K562 (cell line): ENCODE measurements around the gene KCNJ4. TPM values are rescaled to one million over a fixed set of nuclear protein-coding genes. Genes with fewer than 3 reads are reported as not detected.

Experiments used
- ADNP ChIP-seq: fragments of 200-800 bp; sonication (Bioruptor generic); IDR thresholded peaks from 2 replicates; pipeline ENCODE4 v1.6.1; 2016; ENCODE audit warnings: missing genetic modification characterization, missing compliant biosample characterization
- BRCA1 ChIP-seq, 2 experiments: fragments of 450-650 bp in 1 of 2; sonication (generic) in 1 of 2; formaldehyde crosslinking in 1 of 2; IDR thresholded peaks; 2 replicates each; pipeline versions ENCODE4 v1.5.0 to v1.6.1; 2017 to 2020; ENCODE audit warnings: mild to moderate bottlenecking in 1 of 2, missing genetic modification reagents in 1 of 2
- CBFB ChIP-seq: sonication (generic); formaldehyde crosslinking; IDR thresholded peaks from 2 replicates; pipeline ENCODE4 v1.4.0; 2020; ENCODE audit warnings: mild to moderate bottlenecking, missing genetic modification reagents
- ESRRA ChIP-seq: fragments of 450-650 bp; IDR thresholded peaks from 2 replicates; pipeline ENCODE4 v1.6.1; 2014; ENCODE audit warnings: low read depth, mild to moderate bottlenecking, moderate library complexity, borderline replicate concordance
- GATAD2B ChIP-seq: fragments of 450-650 bp; IDR thresholded peaks from 2 replicates; pipeline ENCODE4 v1.6.1; 2017; ENCODE audit warnings: mild to moderate bottlenecking, borderline replicate concordance
- HNRNPL ChIP-seq: fragments of 200-400 bp; formaldehyde crosslinking; IDR thresholded peaks from 2 replicates; pipeline ENCODE4 v1.6.1; 2017; ENCODE audit warnings: low read depth, mild to moderate bottlenecking, low read length
- KLF16 ChIP-seq: IDR thresholded peaks from 2 replicates; pipeline ENCODE4 v1.6.1; 2016; ENCODE audit warnings: antibody characterized with exemption
- LARP7 ChIP-seq: fragments of 450-650 bp; IDR thresholded peaks from 2 replicates; pipeline ENCODE4 v1.6.1; 2016
- MTA1 ChIP-seq: fragments of 450-650 bp; IDR thresholded peaks from 2 replicates; pipeline ENCODE4 v1.6.1; 2017; ENCODE audit warnings: borderline replicate concordance
- NBN ChIP-seq: fragments of 450-650 bp; IDR thresholded peaks from 2 replicates; pipeline ENCODE4 v1.6.1; 2016; ENCODE audit warnings: low read depth, mild to moderate bottlenecking
- NR2C1 ChIP-seq, 2 experiments: fragments of 450-650 bp; IDR thresholded peaks; 2 replicates each; pipeline ENCODE4 v1.6.1; 2017; ENCODE audit warnings: mild to moderate bottlenecking in 2 of 2, antibody characterized with exemption in 1 of 2, inconsistent platforms in 1 of 2, missing compliant biosample characterization in 1 of 2, missing genetic modification characterization in 1 of 2
- SMC3 ChIP-seq: conservative IDR thresholded peaks from 2 replicates; pipeline ENCODE4 v1.6.1; 2011; ENCODE audit warnings: low read depth, low read length, improper control_type of control experiment; ENCODE audit not compliant: insufficient read depth
- SRSF9 ChIP-seq: fragments of 200-400 bp; formaldehyde crosslinking; IDR thresholded peaks from 2 replicates; pipeline ENCODE4 v1.6.1; 2017; ENCODE audit warnings: low read depth, low read length, borderline replicate concordance
- ZBTB7A ChIP-seq: IDR thresholded peaks from 2 replicates; pipeline ENCODE4 v1.6.1; 2011; ENCODE audit warnings: low read depth, mild to moderate bottlenecking, low read length, moderate library complexity, borderline replicate concordance; ENCODE audit not compliant: control insufficient read depth
- ZNF311 ChIP-seq: fragments of 250-450 bp; sonication (Bioruptor Pico); IDR thresholded peaks from 2 replicates; pipeline ENCODE4 v1.4.0; 2020; ENCODE audit warnings: mild to moderate bottlenecking, moderate library complexity
- ZNF644 ChIP-seq: fragments of 200-800 bp; sonication (Bioruptor generic); IDR thresholded peaks from 2 replicates; pipeline ENCODE4 v1.6.1; 2016; ENCODE audit warnings: low read depth, missing genetic modification characterization, missing compliant biosample characterization
- ZNF707 ChIP-seq: fragments of 250-450 bp; sonication (Bioruptor Pico); conservative IDR thresholded peaks from 2 replicates; pipeline ENCODE4 v1.8.0; 2022; ENCODE audit warnings: inconsistent platforms, mild to moderate bottlenecking, moderate library complexity
- ZNF778 ChIP-seq: fragments of 450-650 bp; formaldehyde crosslinking; IDR thresholded peaks from 2 replicates; pipeline ENCODE4 v1.4.0; 2020; ENCODE audit warnings: mild to moderate bottlenecking, moderate library complexity
- polyA plus RNA-seq, 8 experiments: library from polyadenylated mRNA; depleted of rRNA in 4 of 8; stranded (reverse) in 5 of 8; unstranded in 3 of 8; fragments of >200 nt; fragmentation: Nextera tagmentation in 2 of 8; fragmentation: Illumina TruSeq in 1 of 8; extraction: Ambion mirVana in 2 of 8; extraction: Trizol in 1 of 8; gene quantifications; 2 replicates each; pipeline versions ENCODE4 v1.2.1 to v1.2.3, GENCODE V29; 2011 to 2014; ENCODE audit warnings: inconsistent platforms in 1 of 8, missing spikeins in 1 of 8
- total RNA-seq, 7 experiments: library from RNA; depleted of rRNA in 6 of 7; stranded (reverse); fragments of >200 nt in 6 of 7; fragmentation: Illumina TruSeq in 2 of 7; extraction: Trizol in 2 of 7; gene quantifications; 2 replicates each; pipeline versions ENCODE4 v1.2.1 to v1.2.3, GENCODE V29; 2011 to 2021; ENCODE audit warnings: low replicate concordance in 1 of 7
- TF ChIP-seq, protein P1 (sequence below): sonication (generic); formaldehyde crosslinking; IDR thresholded peaks from 2 replicates; pipeline ENCODE4 v1.9.0; 2022; ENCODE audit warnings: mild to moderate bottlenecking, missing genetic modification reagents
- TF ChIP-seq, protein P2 (sequence below): sonication (generic); formaldehyde crosslinking; IDR thresholded peaks from 2 replicates; pipeline ENCODE4 v1.9.0; 2022; ENCODE audit warnings: mild to moderate bottlenecking, missing genetic modification reagents
- TF ChIP-seq, protein P3 (sequence below), 3 experiments: fragments of 200-800 bp in 1 of 3; fragments of 250-450 bp in 1 of 3; fragments of 450-650 bp in 1 of 3; sonication (Bioruptor Pico) in 1 of 3; sonication (Bioruptor generic) in 1 of 3; formaldehyde crosslinking in 1 of 3; IDR thresholded peaks; 2 replicates each; pipeline versions ENCODE4 v1.6.1 to v1.8.0; 2016 to 2022; ENCODE audit warnings: mild to moderate bottlenecking in 2 of 3, missing genetic modification characterization in 2 of 3, missing compliant biosample characterization in 1 of 3, moderate library complexity in 1 of 3
- TF ChIP-seq, protein P4 (sequence below): IDR thresholded peaks from 2 replicates; pipeline ENCODE4 v1.6.1; 2011; ENCODE audit warnings: borderline replicate concordance, low read depth, mild to moderate bottlenecking, moderate library complexity, low read length; ENCODE audit not compliant: insufficient read depth, poor library complexity, severe bottlenecking

KCNJ4 gene
- total and polyA plus RNA-seq, 9 of the 15 experiments (the other 6 are each of a cell fraction or from before 2014, with no cell fraction given) = 0.07 to 0.55 (median 0.09) TPM; not detected in 4

DNA sequence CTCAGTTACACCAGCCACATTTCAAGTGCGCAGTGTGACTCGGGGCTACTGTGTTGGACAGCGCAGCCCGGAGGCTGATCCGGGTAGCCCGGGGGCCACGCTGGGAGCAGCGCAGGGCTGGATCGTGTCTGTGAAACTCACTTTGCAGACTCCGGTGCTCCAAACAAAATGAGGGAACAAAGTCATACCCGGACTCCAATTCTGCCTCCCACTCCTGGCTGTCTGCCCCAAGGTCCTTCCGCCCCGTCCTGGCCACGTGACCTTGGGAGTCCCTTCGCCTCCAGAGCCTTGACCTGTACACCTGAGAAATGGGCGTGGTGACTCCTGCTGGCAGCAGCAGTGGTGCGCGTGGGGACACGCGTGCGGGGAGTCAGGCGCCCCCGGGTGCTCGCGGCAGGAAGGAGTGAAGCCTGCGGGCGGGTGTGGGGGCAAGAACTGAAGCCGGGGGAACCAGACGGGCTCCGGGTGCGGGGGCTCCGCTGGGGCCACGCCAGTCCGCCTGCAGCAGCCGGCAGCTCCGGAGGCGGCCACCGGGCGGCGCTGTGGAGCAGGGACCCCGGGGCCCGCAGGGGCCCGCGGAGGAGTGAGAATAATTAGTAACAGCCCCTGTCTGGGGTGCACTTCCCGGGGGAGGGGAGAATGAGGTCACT lies 42.4 kb downstream of the KCNJ4 start (continued):
- TF ChIP-seq NBN (no peak), SRSF9 (no peak), MTA1 (no peak), ESRRA (peak; percentile 95), CBFB (no peak), ZBTB7A (peak; percentile 96), ZNF644 (tag) (no peak), KLF16 (no peak), NR2C1 (IDR thresholded peaks at IDR 0.05) (no peak), NR2C1 (tag; IDR thresholded peaks at IDR 0.05) (no peak), HNRNPL (no peak), BRCA1 (IDR thresholded peaks at IDR 0.05) (no peak), BRCA1 (CRISPR knock-in tag; IDR thresholded peaks at IDR 0.05) (no peak), LARP7 (no peak), GATAD2B (no peak), ADNP (peak; percentile 70; the same call in 1 of the 2 replicates), ZNF707 (CRISPR knock-in tag) (no peak), ZNF311 (CRISPR knock-in tag) (no peak), SMC3 (peak; percentile 55), ZNF778 (CRISPR knock-in tag) (no peak)
- TF ChIP-seq, protein P1, sequence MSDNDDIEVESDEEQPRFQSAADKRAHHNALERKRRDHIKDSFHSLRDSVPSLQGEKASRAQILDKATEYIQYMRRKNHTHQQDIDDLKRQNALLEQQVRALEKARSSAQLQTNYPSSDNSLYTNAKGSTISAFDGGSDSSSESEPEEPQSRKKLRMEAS (CRISPR knock-in tag) = peak; percentile 56; the same call in 1 of the 2 replicates
- TF ChIP-seq, protein P2, sequence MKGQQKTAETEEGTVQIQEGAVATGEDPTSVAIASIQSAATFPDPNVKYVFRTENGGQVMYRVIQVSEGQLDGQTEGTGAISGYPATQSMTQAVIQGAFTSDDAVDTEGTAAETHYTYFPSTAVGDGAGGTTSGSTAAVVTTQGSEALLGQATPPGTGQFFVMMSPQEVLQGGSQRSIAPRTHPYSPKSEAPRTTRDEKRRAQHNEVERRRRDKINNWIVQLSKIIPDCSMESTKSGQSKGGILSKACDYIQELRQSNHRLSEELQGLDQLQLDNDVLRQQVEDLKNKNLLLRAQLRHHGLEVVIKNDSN (CRISPR knock-in tag) = peak; percentile 81
- TF ChIP-seq, protein P3, sequence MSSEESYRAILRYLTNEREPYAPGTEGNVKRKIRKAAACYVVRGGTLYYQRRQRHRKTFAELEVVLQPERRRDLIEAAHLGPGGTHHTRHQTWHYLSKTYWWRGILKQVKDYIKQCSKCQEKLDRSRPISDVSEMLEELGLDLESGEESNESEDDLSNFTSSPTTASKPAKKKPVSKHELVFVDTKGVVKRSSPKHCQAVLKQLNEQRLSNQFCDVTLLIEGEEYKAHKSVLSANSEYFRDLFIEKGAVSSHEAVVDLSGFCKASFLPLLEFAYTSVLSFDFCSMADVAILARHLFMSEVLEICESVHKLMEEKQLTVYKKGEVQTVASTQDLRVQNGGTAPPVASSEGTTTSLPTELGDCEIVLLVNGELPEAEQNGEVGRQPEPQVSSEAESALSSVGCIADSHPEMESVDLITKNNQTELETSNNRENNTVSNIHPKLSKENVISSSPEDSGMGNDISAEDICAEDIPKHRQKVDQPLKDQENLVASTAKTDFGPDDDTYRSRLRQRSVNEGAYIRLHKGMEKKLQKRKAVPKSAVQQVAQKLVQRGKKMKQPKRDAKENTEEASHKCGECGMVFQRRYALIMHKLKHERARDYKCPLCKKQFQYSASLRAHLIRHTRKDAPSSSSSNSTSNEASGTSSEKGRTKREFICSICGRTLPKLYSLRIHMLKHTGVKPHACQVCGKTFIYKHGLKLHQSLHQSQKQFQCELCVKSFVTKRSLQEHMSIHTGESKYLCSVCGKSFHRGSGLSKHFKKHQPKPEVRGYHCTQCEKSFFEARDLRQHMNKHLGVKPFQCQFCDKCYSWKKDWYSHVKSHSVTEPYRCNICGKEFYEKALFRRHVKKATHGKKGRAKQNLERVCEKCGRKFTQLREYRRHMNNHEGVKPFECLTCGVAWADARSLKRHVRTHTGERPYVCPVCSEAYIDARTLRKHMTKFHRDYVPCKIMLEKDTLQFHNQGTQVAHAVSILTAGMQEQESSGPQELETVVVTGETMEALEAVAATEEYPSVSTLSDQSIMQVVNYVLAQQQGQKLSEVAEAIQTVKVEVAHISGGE (CRISPR knock-in tag; IDR thresholded peaks at IDR 0.05) = no peak
- TF ChIP-seq, protein P4, sequence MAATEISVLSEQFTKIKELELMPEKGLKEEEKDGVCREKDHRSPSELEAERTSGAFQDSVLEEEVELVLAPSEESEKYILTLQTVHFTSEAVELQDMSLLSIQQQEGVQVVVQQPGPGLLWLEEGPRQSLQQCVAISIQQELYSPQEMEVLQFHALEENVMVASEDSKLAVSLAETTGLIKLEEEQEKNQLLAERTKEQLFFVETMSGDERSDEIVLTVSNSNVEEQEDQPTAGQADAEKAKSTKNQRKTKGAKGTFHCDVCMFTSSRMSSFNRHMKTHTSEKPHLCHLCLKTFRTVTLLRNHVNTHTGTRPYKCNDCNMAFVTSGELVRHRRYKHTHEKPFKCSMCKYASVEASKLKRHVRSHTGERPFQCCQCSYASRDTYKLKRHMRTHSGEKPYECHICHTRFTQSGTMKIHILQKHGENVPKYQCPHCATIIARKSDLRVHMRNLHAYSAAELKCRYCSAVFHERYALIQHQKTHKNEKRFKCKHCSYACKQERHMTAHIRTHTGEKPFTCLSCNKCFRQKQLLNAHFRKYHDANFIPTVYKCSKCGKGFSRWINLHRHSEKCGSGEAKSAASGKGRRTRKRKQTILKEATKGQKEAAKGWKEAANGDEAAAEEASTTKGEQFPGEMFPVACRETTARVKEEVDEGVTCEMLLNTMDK = peak; percentile 17
